PC-9 (cell line): ENCODE results near the gene AKAP3. TPM values are rescaled to one million over a fixed set of nuclear protein-coding genes. Genes with fewer than 3 reads are reported as not detected.

Experiments
- BruUV-seq: library from RNA; stranded (reverse); fragments of 400-500 nt; replicated peaks from 2 replicates; lab custom pipeline; 2021; lab: Mats Ljungman, UMichigan
- CTCF ChIA-PET: fragments of 300-600 bp; sonication (Branson Sonifier 250); formaldehyde crosslinking; loops from one replicate; lab custom pipeline; 2022; ENCODE audit warnings: antibody characterized with exemption; lab: Charles Lee
- POLR2A ChIA-PET: fragments of 300-600 bp; sonication (Branson Sonifier 250); formaldehyde crosslinking; loops from one replicate; lab custom pipeline; 2022; ENCODE audit warnings: antibody characterized with exemption; ENCODE audit not compliant: unreplicated experiment; lab: Charles Lee
- DNase-seq, 2 experiments: peaks; one replicate each; pipeline versions ENCODE4 v3.0.0 to v3.0.0-alpha.2; 2015 to 2022; ENCODE audit warnings: mixed read lengths in 1 of 2
- H2AFZ ChIP-seq: fragments of 200-600 bp; sonication (generic); 2 replicates; pipeline ENCODE4 v1.8.1; 2017; ENCODE audit warnings: antibody characterized with exemption
- H3F3A ChIP-seq: fragments of 200-600 bp; sonication (generic); 2 replicates; pipeline ENCODE4 v1.8.1; 2017; ENCODE audit warnings: antibody characterized with exemption, mild to moderate bottlenecking, low read depth; ENCODE audit not compliant: insufficient read depth
- H3K27ac ChIP-seq: fragments of 200-600 bp; sonication (generic); 2 replicates; pipeline ENCODE4 v1.6.1; 2016; ENCODE audit warnings: mixed run types
- H3K27me3 ChIP-seq: fragments of 200-600 bp; sonication (generic); 2 replicates; pipeline ENCODE4 v1.6.1; 2016; ENCODE audit warnings: low read depth, mixed run types; ENCODE audit not compliant: insufficient read depth
- H3K36me3 ChIP-seq: fragments of 200-600 bp; sonication (generic); 2 replicates; pipeline ENCODE4 v1.6.1; 2016; ENCODE audit warnings: low read depth, mixed run types
- H3K4me1 ChIP-seq: fragments of 200-600 bp; sonication (generic); replicated peaks from 2 replicates; pipeline ENCODE4 v1.6.1; 2016; ENCODE audit warnings: mixed run types; ENCODE audit not compliant: insufficient read depth
- H3K4me2 ChIP-seq: fragments of 200-600 bp; sonication (generic); 2 replicates; pipeline ENCODE4 v1.6.1; 2017; ENCODE audit warnings: mixed run types
- H3K4me3 ChIP-seq: fragments of 200-600 bp; sonication (generic); 2 replicates; pipeline ENCODE4 v1.6.1; 2016; ENCODE audit warnings: mixed run types
- H3K79me2 ChIP-seq: fragments of 200-600 bp; sonication (generic); 2 replicates; pipeline ENCODE4 v1.6.1; 2017; ENCODE audit warnings: low read depth, mixed run types
- H3K9me2 ChIP-seq: fragments of 200-600 bp; sonication (generic); 2 replicates; pipeline ENCODE4 v1.8.1; 2017; ENCODE audit warnings: mild to moderate bottlenecking; ENCODE audit not compliant: insufficient read depth
- H3K9me3 ChIP-seq: fragments of 200-600 bp; sonication (generic); 2 replicates; pipeline ENCODE4 v1.8.1; 2016; ENCODE audit warnings: low read depth; ENCODE audit not compliant: insufficient read depth
- H4K20me1 ChIP-seq: fragments of 200-600 bp; sonication (generic); 2 replicates; pipeline ENCODE4 v1.8.1; 2017; ENCODE audit not compliant: insufficient read depth
- CTCF ChIP-seq: fragments of 200-600 bp; sonication (generic); conservative IDR thresholded peaks from 2 replicates; pipeline ENCODE4 v1.6.1; 2017; ENCODE audit warnings: mixed run types, antibody characterized with exemption, mild to moderate bottlenecking, moderate library complexity
- EZH2 ChIP-seq: fragments of 200-600 bp; sonication (generic); IDR thresholded peaks from 2 replicates; pipeline ENCODE4 v1.8.0; 2017; ENCODE audit warnings: antibody characterized with exemption, low read depth
- intact Hi-C: fragments of 100-400 bp; cut with micrococcal nuclease; formaldehyde crosslinking; loops from one replicate; pipeline ENCODE4 v1.10.0; 2022; ENCODE audit not compliant: unreplicated experiment
- total RNA-seq: library from RNA; stranded (reverse); gene quantifications from 2 replicates; pipeline ENCODE4 v1.2.3, GENCODE V29; 2021

The AKAP3 gene
- total RNA-seq, 1 experiment from 2014 or later = 2.1 TPM

GRCh38 chr12:4604684-4605193, 44.1 kb downstream of the AKAP3 start:
- no peaks in the 10 kb centered on the region for H3K9me2 ChIP-seq

DNA sequence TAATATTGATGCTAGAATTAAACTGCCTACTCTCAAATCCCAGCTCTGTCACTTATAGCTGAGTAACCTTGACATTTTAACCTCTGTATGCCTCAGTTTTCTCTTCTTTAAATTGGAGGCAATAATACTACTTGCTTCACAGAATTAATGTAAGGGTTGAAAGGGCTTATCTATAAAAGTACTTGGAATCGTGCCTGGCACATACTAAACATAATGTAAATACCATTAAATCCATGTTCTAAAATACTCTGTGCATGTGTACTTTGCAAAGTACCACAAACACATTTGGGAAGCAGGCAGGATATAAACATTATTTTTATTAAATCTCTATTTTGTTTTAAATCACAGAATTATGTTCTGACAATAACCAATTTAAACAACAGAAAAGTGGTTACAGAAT, 44.9 kb downstream of the AKAP3 start:
- no peaks in the 10 kb centered on the region for H3K79me2 ChIP-seq
- ChIA-PET POLR2A (interaction anchor here (0.5 kb wide), 1 partner anchor 39 kb away, joined by 4 read pairs; no protein-coding TSS in a partner anchor), CTCF (interaction anchor here (1.0 kb wide), 1 partner anchor 45 kb away, joined by 3 read pairs; the partner anchor contains the start of genes AKAP3 and NDUFA9)
- DNase-seq = no peak
- no peak overlapping the region for H3K4me2 ChIP-seq
- peaks cover 49% of the 10 kb centered on the region for H3K27me3 ChIP-seq
- TF ChIP-seq EZH2 (no peak), CTCF (no peak)
- H3K9me2 ChIP-seq = no peaks in the 10 kb centered on the region
- no peak overlapping the region for H3K27ac ChIP-seq
- no peaks in the 10 kb centered on the region for H3K36me3 ChIP-seq
- intact Hi-C loops = loop anchor here (1.0 to 2.0 kb wide), 2 partner anchors 45 to 155 kb away; partner anchors contain the start of genes AKAP3 and NDUFA9
- H3K9me3 ChIP-seq = no peaks in the 10 kb centered on the region
- H4K20me1 ChIP-seq = no peaks in the 10 kb centered on the region
- BruUV-seq = no TSS peak
- no peak overlapping the region for H3K4me3 ChIP-seq
- no peak overlapping the region for H2AFZ ChIP-seq
- H3K4me1 ChIP-seq = peaks cover 9% of the 10 kb centered on the region; the same call in 1 of the 2 replicates
- no peaks in the 10 kb centered on the region for H3F3A ChIP-seq

More at GRCh38 chr12:4604684-4605193, 44.1 kb downstream of the AKAP3 start:
- no peaks in the 10 kb centered on the region for H4K20me1 ChIP-seq
- peak; percentile 100 for TF ChIP-seq CTCF
- TF ChIP-seq EZH2 = no peak
- peaks cover 9% of the 10 kb centered on the region; the same call in 1 of the 2 replicates for H3K4me1 ChIP-seq
- ChIA-PET POLR2A (interaction anchor here (0.5 kb wide), 1 partner anchor 38 kb away, joined by 4 read pairs; no protein-coding TSS in a partner anchor), CTCF (interaction anchor here (1.0 kb wide), 1 partner anchor 44 kb away, joined by 3 read pairs; the partner anchor contains the start of genes AKAP3 and NDUFA9)
- H3K36me3 ChIP-seq = no peaks in the 10 kb centered on the region
- no peak overlapping the region for H3K27ac ChIP-seq
- H3K4me3 ChIP-seq = peak overlapping the region; percentile 79
- peaks cover 42% of the 10 kb centered on the region for H3K27me3 ChIP-seq
- DNase-seq = peak; percentile 82 to 84
- no peaks in the 10 kb centered on the region for H3K79me2 ChIP-seq
- H3F3A ChIP-seq = no peaks in the 10 kb centered on the region
- intact Hi-C loops = loop anchor here (1.0 to 2.0 kb wide), 2 partner anchors 45 to 154 kb away; partner anchors contain the start of genes AKAP3 and NDUFA9
- BruUV-seq = no TSS peak
- H3K9me3 ChIP-seq = no peaks in the 10 kb centered on the region
- peak overlapping the region; percentile 93 for H2AFZ ChIP-seq
- H3K4me2 ChIP-seq = peak overlapping the region; percentile 75

- H3K9me2 ChIP-seq = no peaks in the 10 kb centered on the region
- H2AFZ ChIP-seq = no peak overlapping the region
- H3K27me3 ChIP-seq = peaks cover 55% of the 10 kb centered on the region
- no peaks in the 10 kb centered on the region for H3F3A ChIP-seq
- no peak for DNase-seq
- H3K4me3 ChIP-seq = no peak overlapping the region
- H3K79me2 ChIP-seq = no peaks in the 10 kb centered on the region
- peaks cover 9% of the 10 kb centered on the region; the same call in 1 of the 2 replicates for H3K4me1 ChIP-seq
- H3K36me3 ChIP-seq = no peaks in the 10 kb centered on the region
- POLR2A ChIA-PET = no interaction called here
- no TSS peak for BruUV-seq
- H3K9me3 ChIP-seq = no peaks in the 10 kb centered on the region
- H3K27ac ChIP-seq = no peak overlapping the region
- H4K20me1 ChIP-seq = no peaks in the 10 kb centered on the region
- no peak overlapping the region for H3K4me2 ChIP-seq
- intact Hi-C loops = no loop called here
- CTCF ChIA-PET = interaction anchor here (0.5 kb wide), 1 partner anchor 83 kb away, joined by 4 read pairs; no protein-coding TSS in a partner anchor
- TF ChIP-seq CTCF = no peak
- no peak for TF ChIP-seq EZH2
Measured at GRCh38 chr12:4603421-4603820, 45.4 kb downstream of the AKAP3 start.
